NT2/D1 (cell line): Measurements from ENCODE around the gene OR10G7.

Experiments
- YY1 ChIP-seq: IDR thresholded peaks from 2 replicates; pipeline ENCODE4 v1.6.1; 2011; ENCODE audit not compliant: insufficient read length, insufficient read depth
- ZNF274 ChIP-seq: IDR thresholded peaks from 2 replicates; pipeline ENCODE4 v1.6.1; 2011; ENCODE audit warnings: mild to moderate bottlenecking, low read depth, low read length

DNA sequence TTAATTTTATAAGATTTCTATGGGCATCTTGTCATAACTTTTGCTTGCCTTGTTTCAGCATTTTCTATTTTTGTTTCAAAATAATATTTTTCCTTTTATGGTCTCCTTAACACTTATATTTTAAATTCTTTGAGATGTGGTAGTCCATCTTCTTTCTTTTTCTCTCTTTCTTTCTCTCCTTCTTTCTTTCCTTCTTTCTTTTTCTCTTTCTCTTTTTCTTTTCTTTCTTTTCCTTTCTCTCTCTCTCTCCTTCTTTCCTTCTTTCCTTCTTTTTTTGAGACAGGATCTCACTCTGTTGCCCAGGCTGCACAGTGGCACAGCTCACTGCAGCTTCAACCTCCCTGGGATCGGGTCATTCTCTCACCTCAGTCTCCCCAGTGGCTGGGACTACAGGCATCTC is 36.1 kb upstream of the OR10G7 start:
- TF ChIP-seq YY1 = no peak
- no peak for TF ChIP-seq ZNF274
